SIG-M5 treated with dmso at 0.1 percent for 504 hours (cell line): ENCODE measurements around the gene OSBPL5.

Experiments
- DNase-seq: peaks from one replicate; lab custom pipeline; 2025; ENCODE audit not compliant: unreplicated experiment; lab: John Stamatoyannopoulos, UW

OSBPL5 gene

DNA sequence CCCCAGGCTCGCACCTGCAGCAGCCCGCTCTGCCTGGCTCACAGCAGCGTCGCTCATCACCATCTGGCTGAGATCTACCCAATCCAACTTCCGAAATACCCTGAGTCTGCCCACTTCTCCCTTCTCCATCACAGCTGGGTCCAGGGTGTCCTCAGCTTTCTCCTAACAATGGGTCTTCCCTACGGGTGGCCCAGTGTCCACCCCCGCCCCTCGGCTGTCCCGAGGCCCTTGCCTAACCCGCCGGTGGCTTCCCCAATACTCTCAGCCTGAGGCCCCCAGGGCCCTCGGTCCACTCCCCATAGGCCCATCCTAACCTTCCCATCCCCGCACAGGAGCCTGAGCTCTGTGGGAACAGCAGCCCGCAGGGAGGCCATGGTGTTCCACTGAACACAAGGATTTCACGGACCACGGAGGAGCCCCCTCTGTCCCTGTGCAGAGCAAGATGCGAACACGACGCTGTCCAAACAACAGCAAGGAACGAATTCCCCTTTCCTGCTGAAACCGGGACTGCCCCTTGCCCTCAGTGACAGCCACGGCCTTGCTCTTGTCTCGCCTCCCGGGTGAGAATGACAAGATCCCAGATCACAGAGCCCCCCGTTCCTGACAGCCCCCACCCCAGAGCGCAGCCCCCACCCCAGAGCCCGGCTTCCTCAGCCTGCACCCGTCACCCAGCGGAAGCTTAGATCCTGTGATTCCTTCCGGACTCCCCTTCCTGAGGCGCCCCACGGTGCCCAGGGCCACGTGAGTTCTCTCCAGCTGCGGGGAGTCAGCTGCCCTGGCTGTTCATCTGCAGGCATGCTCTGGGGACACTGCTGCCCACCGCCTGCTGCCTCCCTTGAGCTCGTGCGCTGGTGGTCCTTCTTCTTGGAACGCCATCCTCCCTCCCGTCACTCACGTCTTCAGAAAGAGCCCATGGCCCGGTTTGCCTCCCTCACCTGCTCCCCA is 59.0 kb downstream of the OSBPL5 start:
- no peak for DNase-seq

- DNase-seq: no peak
Observed at GRCh38 chr11:3104961-3105790, 59.9 kb downstream of the OSBPL5 start.

- DNase-seq: no peak
Observed at GRCh38 chr11:3104051-3104714, 60.9 kb downstream of the OSBPL5 start.

- DNase-seq: no peak
Observed at GRCh38 chr11:3103076-3103475, 62.0 kb downstream of the OSBPL5 start.

GRCh38 chr11:3102641-3102921 is 62.5 kb downstream of the OSBPL5 start:
- DNase-seq: no peak

DNA sequence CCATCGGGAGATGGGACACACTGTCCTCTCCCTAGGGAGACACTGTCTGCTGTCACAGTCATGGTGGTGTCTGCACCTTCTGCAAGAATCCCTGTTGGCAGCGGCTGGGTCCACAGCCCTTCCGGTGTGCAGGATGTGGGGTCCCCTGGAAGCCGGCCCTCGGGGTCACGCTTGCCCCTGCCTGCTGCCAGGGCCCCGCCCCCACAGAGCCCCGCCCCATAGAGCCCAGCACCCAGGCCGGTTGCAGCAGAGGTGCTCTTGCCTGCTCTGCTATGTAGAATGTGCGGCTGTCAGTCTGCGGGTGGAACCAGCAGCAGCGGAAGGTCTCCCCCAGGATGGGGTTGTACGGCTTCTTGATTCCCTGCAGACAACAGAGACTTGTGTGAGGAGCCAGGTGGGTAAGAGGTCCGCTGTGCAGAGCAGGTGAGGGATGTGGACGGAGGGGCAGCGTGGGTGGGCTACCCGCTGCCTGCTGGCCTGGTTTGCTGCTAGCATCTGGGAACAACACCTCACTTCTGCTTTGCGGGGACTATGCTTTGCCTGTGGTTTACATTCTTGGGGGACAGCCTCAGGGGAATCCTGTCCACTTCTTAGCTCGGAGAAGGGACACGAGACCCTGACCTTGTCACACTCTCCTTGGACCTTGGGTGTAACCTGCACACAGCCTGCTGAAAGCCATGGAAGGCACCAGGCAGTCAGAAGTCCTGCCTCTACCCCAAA is 63.0 kb downstream of the OSBPL5 start:
- DNase-seq: no peak

DNA sequence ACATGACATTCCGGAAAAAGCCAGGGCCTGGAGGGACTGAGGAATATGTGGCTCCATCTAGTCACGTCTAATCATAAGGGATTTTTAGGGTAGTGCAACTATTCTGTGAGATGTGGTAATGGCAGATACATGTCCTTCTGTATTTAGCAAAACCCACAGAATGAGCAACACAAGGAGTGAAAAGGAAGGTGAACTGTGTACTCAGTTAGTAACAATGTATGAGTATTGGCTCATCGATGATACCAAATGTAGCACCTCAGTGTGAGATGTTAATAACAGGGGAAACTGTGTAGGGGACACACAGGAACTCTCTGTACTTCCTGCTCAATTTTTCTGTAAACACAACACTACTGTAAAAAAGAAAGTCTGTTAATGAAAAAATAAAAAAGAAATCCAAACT is 65.9 kb downstream of the OSBPL5 start:
- peak; percentile 74 for DNase-seq

- DNase-seq: no peak
Observed at GRCh38 chr11:3096909-3097530, 68.1 kb downstream of the OSBPL5 start.

- DNase-seq: no peak
Observed at GRCh38 chr11:3095712-3096361, 69.3 kb downstream of the OSBPL5 start.

GRCh38 chr11:3094223-3094824 is 70.8 kb downstream of the OSBPL5 start:
- DNase-seq: no peak

- DNase-seq: no peak
Observed at GRCh38 chr11:3093281-3094191, 71.6 kb downstream of the OSBPL5 start.

GRCh38 chr11:3092603-3093141 is 72.4 kb downstream of the OSBPL5 start:
- DNase-seq: no peak

DNA sequence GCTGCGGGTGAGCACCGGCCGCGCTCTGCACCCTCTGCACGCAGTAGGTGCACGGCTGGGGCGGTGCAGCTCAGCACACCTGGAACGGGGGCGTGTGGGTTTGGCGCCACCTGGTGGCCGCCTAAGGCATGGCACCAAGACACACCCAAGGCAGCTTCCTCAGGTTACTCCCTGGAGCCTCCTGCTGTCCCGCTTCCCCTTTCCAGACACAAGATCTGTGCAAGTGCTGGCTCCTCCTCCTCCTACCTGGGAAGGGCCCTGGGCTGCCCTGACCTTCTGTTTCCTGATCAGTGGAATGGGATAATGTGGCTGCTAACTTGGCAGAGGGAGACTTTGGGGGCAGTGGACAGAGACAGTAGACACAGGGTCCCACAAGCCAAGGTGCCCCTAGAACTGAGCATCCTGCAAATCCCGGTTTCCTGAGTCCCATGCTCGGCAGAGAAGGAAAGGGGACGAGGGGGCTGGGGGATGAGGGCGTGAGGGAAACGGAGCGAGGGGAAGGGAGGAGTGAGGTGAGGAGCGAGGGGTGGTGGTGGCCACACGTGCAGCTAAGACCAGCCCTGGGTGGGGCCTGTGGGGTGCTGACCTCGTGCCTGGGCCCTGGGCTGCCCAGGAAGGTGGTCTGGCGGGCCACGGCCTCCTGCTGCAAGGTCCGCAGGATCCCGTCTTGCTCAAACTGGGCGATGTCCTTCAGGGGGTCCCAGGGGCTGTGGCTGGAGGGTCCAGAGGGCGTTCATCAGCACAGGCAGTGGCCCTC is 73.1 kb downstream of the OSBPL5 start:
- peak; percentile 60 for DNase-seq

DNA sequence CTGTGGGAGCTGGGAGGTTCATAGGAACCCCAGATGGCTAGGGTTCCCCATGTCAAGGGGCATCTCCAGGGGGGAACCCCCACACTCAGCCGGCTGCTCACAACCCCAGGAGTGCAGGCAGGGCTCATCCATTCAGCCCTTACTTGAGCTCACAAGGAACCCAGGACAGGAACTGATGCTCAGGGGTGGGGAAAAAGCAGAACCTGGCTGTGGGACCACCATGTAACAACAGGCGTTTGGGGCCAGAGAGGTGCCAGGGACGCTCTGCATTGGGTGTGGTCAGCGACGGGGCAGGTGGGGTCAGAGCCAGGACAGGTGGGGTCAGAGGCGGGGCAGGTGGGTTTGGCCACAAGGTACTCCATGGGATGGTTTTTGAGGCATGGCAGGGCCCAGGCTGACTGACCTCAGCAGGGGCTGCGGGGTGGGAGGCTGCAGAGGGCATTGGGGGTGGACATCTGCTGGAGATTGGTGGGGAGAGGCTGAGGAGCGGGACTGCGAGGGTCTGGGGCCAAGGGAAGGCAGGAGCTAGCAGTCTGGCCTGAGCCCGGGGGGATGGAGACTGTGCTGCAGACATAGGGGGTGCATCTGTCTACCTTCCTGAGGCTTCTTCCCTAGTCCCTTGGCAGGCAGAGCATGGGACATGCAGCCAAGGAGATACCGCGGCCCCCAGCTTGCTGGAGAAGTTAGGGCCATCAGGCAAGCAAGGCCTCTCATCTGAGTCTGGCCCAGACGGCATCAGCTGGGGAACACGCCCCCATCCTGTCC is 73.8 kb downstream of the OSBPL5 start:
- DNase-seq: no peak

- DNase-seq: no peak
Observed at GRCh38 chr11:3090096-3090901, 74.8 kb downstream of the OSBPL5 start.
